ENCODE measurements around the gene CRNN.

DNA sequence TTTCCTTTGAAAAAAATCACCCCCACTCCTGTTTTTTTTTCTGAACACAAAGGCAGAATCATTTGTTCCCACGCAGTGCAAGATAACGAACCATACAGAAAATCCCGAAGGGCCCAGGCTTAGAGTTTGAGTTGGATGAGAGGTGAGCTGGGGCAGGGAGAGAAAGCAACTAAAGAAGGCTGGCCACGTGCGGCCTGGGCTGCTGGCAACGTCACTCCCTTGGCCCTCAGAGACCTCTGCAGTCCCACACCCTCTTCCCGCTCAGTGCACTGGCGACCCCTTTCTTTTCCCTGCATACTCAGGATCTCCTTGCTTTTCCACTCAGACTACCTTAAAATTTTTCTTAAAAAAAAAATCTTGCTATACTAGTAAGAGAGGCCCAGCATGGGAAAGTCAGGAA lies 28.2 kb upstream of the CRNN start:
- TF ChIP-seq CTCF (IDR thresholded peaks at IDR 0.05) (no peak), POLR2A (IDR thresholded peaks at IDR 0.05; ENCODE audit: low read length) (no peak), EP300 (IDR thresholded peaks at IDR 0.05) (no peak), KDM5A (IDR thresholded peaks at IDR 0.05) (no peak), SREBF2 (IDR thresholded peaks at IDR 0.05) (no peak)

Data from A549 (cell line).